Thyroid gland (tissue), 4 donors: ENCODE measurements around the gene EGFL6. TPM values are rescaled to one million over a fixed set of nuclear protein-coding genes. Genes with fewer than 3 reads are reported as not detected.

Experiments
- DNase-seq, 2 donors: peaks; one replicate each; pipeline ENCODE4 v3.0.0-alpha.2; 2019
- H3K27ac ChIP-seq, 3 donors: fragments of 200-600 bp; sonication (generic); 1 replicate in 2 of 3; 2 replicates in 1 of 3; pipeline ENCODE4 v1.5.1; 2016 to 2019; ENCODE audit warnings: mild to moderate bottlenecking in 1 of 3, moderate library complexity in 1 of 3
- H3K27me3 ChIP-seq: fragments of 200-600 bp; sonication (generic); one replicate; pipeline ENCODE4 v1.5.1; 2019
- H3K36me3 ChIP-seq, 2 donors: fragments of 200-600 bp; sonication (generic); one replicate each; pipeline ENCODE4 v1.5.1; 2016 to 2019
- H3K4me1 ChIP-seq, 2 donors: fragments of 200-600 bp; sonication (generic); one replicate each; pipeline ENCODE4 v1.5.1; 2017 to 2019
- H3K4me3 ChIP-seq, 3 donors: fragments of 200-600 bp; sonication (generic); replicated peaks in 1 of 3; 1 replicate in 2 of 3; 2 replicates in 1 of 3; pipeline ENCODE4 v1.5.1; 2016; ENCODE audit warnings: mild to moderate bottlenecking in 1 of 3
- H3K9me3 ChIP-seq: fragments of 200-600 bp; sonication (generic); one replicate; pipeline ENCODE4 v1.5.1; 2017
- CTCF ChIP-seq, 6 experiments: fragments of 200-600 bp in 3 of 6; fragments of 450-650 bp in 3 of 6; sonication (generic) in 3 of 6; IDR thresholded peaks; one replicate each; pipeline ENCODE4 v1.5.1; 2016 to 2019; ENCODE audit warnings: antibody characterized with exemption in 6 of 6, mild to moderate bottlenecking in 2 of 6, inconsistent platforms in 1 of 6, moderate library complexity in 1 of 6
- POLR2A ChIP-seq, 2 donors: fragments of 450-650 bp; IDR thresholded peaks; one replicate each; pipeline ENCODE4 v1.6.1; 2017; ENCODE audit warnings: antibody characterized with exemption in 2 of 2, mild to moderate bottlenecking in 2 of 2, moderate library complexity in 1 of 2
- WGBS, 2 donors: methylation state at CpG; one replicate each; pipeline ENCODE4 v1.1.5; 2017; 5-methylcytosine and 5-hydroxymethylcytosine counted together
- intact Hi-C: fragments of 100-400 bp; cut with DNase I; formaldehyde crosslinking; loops from one replicate; pipeline ENCODE4 v1.15.1; 2023
- total RNA-seq, 4 donors: library from RNA; depleted of rRNA; stranded (reverse); fragments of >200 nt; gene quantifications; one replicate each; pipeline ENCODE4 v1.2.3, GENCODE V29; 2016

Gene EGFL6
- total RNA-seq, 4 donors from 2014 or later = not detected

- peaks cover 0 to 6% of the 10 kb centered on the region in 2 donors for H3K4me1 ChIP-seq
- intact Hi-C loops = no loop called here
- 7 to 22% methylated on average over 9 of the region's 9 CpGs for WGBS, 2 donors
- no peak for DNase-seq
- H3K4me3 ChIP-seq = no peak overlapping the region
- no peaks in the 10 kb centered on the region for H3K36me3 ChIP-seq
- peaks cover 5% of the 10 kb centered on the region for H3K27me3 ChIP-seq
- no peak for TF ChIP-seq POLR2A (IDR thresholded peaks at IDR 0.05)
- no peak for TF ChIP-seq CTCF (IDR thresholded peaks at IDR 0.05)
- H3K27ac ChIP-seq = no peak overlapping the region
- no peaks in the 10 kb centered on the region for H3K9me3 ChIP-seq
Measured at GRCh38 chrX:13570261-13570605, 832 bp downstream of the EGFL6 start.

GRCh38 chrX:13571136-13571535, 1.7 kb downstream of the EGFL6 start:
- no peak overlapping the region for H3K4me3 ChIP-seq
- WGBS, 2 donors = 74 to 75% methylated on average over 5 of the region's 5 CpGs
- peaks cover 5% of the 10 kb centered on the region for H3K27me3 ChIP-seq
- peaks cover 0 to 6% of the 10 kb centered on the region in 2 donors for H3K4me1 ChIP-seq
- intact Hi-C loops = no loop called here
- no peak for DNase-seq
- H3K27ac ChIP-seq = no peak overlapping the region
- no peaks in the 10 kb centered on the region for H3K9me3 ChIP-seq
- H3K36me3 ChIP-seq = no peaks in the 10 kb centered on the region
- TF ChIP-seq CTCF (IDR thresholded peaks at IDR 0.05) (no peak), POLR2A (IDR thresholded peaks at IDR 0.05) (no peak)

- no peak for TF ChIP-seq POLR2A (IDR thresholded peaks at IDR 0.05)
- no peak for TF ChIP-seq CTCF (IDR thresholded peaks at IDR 0.05)
Measured at GRCh38 chrX:13574600-13574999, 5.2 kb downstream of the EGFL6 start.

GRCh38 chrX:13579661-13580060, 10.3 kb downstream of the EGFL6 start:
- H3K27me3 ChIP-seq = no peaks in the 10 kb centered on the region
- H3K4me3 ChIP-seq = no peak overlapping the region
- H3K9me3 ChIP-seq = no peaks in the 10 kb centered on the region
- TF ChIP-seq CTCF (IDR thresholded peaks at IDR 0.05) = no peak
- TF ChIP-seq POLR2A (IDR thresholded peaks at IDR 0.05) = no peak
- no peak overlapping the region for H3K27ac ChIP-seq
- no peaks in the 10 kb centered on the region for H3K36me3 ChIP-seq
- intact Hi-C loops = no loop called here
- DNase-seq = no peak
- H3K4me1 ChIP-seq = no peaks in the 10 kb centered on the region
- WGBS, 2 donors = 94 to 97% methylated on average over 2 to 4 of the region's 4 CpGs

More at GRCh38 chrX:13574600-13574999, 5.2 kb downstream of the EGFL6 start:
- no peak overlapping the region for H3K4me3 ChIP-seq
- no peaks in the 10 kb centered on the region for H3K27me3 ChIP-seq
- no peak overlapping the region for H3K27ac ChIP-seq
- DNase-seq = no peak
- WGBS, 2 donors = 62 to 85% methylated on average over 1 of the region's 1 CpG
- H3K9me3 ChIP-seq = no peaks in the 10 kb centered on the region
- peaks cover 0 to 5% of the 10 kb centered on the region in 2 donors for H3K4me1 ChIP-seq
- no peaks in the 10 kb centered on the region for H3K36me3 ChIP-seq
- intact Hi-C loops = no loop called here

GRCh38 chrX:13581554-13581953, 12.2 kb downstream of the EGFL6 start:
- 73 to 77% methylated on average over 4 of the region's 4 CpGs for WGBS, 2 donors
- no peaks in the 10 kb centered on the region for H3K27me3 ChIP-seq
- no peak for DNase-seq
- no peaks in the 10 kb centered on the region for H3K9me3 ChIP-seq
- no peak overlapping the region for H3K4me3 ChIP-seq
- no peaks in the 10 kb centered on the region for H3K4me1 ChIP-seq
- H3K36me3 ChIP-seq = no peaks in the 10 kb centered on the region
- no peak overlapping the region for H3K27ac ChIP-seq
- no peak for TF ChIP-seq POLR2A (IDR thresholded peaks at IDR 0.05)
- no peak for TF ChIP-seq CTCF (IDR thresholded peaks at IDR 0.05)
- intact Hi-C loops = no loop called here
